Cardiac muscle cell (in vitro differentiated cells and primary cell): ENCODE measurements around the gene ZFP69. TPM values are rescaled to one million over a fixed set of nuclear protein-coding genes. Genes with fewer than 3 reads are reported as not detected.

ENCODE experiments used
- DNase-seq, 2 donors: peaks; one replicate each; pipeline versions ENCODE4 v3.0.0 to v3.0.0-alpha.2; 2010 to 2017; ENCODE audit warnings: low read depth in 1 of 2, low spot score in 1 of 2
- H3K27ac ChIP-seq: fragments of 200-600 bp; sonication (generic); 2 replicates; pipeline ENCODE4 v1.5.1; 2016
- H3K27me3 ChIP-seq: fragments of 200-600 bp; sonication (generic); 2 replicates; pipeline ENCODE4 v1.6.0; 2016; ENCODE audit warnings: control low read depth
- H3K36me3 ChIP-seq: fragments of 200-600 bp; sonication (generic); 2 replicates; pipeline ENCODE4 v1.5.1; 2016; ENCODE audit warnings: control low read depth
- H3K4me1 ChIP-seq: fragments of 200-600 bp; sonication (generic); 2 replicates; pipeline ENCODE4 v1.8.1; 2017; ENCODE audit warnings: low read depth, mild to moderate bottlenecking, mixed run types
- H3K4me3 ChIP-seq: fragments of 200-600 bp; sonication (generic); 2 replicates; pipeline ENCODE4 v1.5.1; 2016; ENCODE audit warnings: mild to moderate bottlenecking
- H3K9me3 ChIP-seq: fragments of 200-600 bp; sonication (generic); 2 replicates; pipeline ENCODE4 v1.5.1; 2017; ENCODE audit warnings: low read depth, mild to moderate bottlenecking, control low read depth
- CTCF ChIP-seq: IDR thresholded peaks from 2 replicates; pipeline ENCODE4 v1.5.1; 2012; ENCODE audit warnings: low read depth, mild to moderate bottlenecking, low read length
- polyA plus RNA-seq: library from polyadenylated mRNA; unstranded; fragments of >200 nt; fragmentation: Nextera tagmentation; extraction: Ambion mirVana; gene quantifications from 2 replicates; pipeline ENCODE4 v1.2.1, GENCODE V29; 2016
- total RNA-seq: library from RNA; depleted of rRNA; stranded (reverse); fragments of >200 nt; gene quantifications from 2 replicates; pipeline ENCODE4 v1.2.3, GENCODE V29; 2016

ZFP69 gene
- 2.9 and 4.9 TPM in 2 replicates for total RNA-seq
- polyA plus RNA-seq = 3.2 and 7.2 TPM in 2 replicates

GRCh38 chr1:40476924-40477677 is at the start of gene ZFP69:
TSS of gene ZFP69 (plus strand) at chr1:40477290. CDS start at chr1:40479362, 2,072 bp downstream.
- Histone ChIP-seq H3K27me3 (no peaks in the 10 kb centered on the region), H3K9me3 (no peaks in the 10 kb centered on the region), H3K27ac (peak within 1 kb of the TSS; percentile 38), H3K4me1 (no peaks in the 10 kb centered on the region), H3K4me3 (peak within 1 kb of the TSS; percentile 93), H3K36me3 (no peaks in the 10 kb centered on the region)
- peak; percentile 81 for DNase-seq
- no peak for TF ChIP-seq CTCF

GRCh38 chr1:40431385-40431784 is 45.7 kb upstream of the ZFP69 start:
- no peak for TF ChIP-seq CTCF

GRCh38 chr1:40432644-40433390 is 44.3 kb upstream of the ZFP69 start:
- Histone ChIP-seq H3K4me1 (no peaks in the 10 kb centered on the region), H3K9me3 (no peaks in the 10 kb centered on the region), H3K36me3 (no peaks in the 10 kb centered on the region), H3K27ac (no peak overlapping the region), H3K27me3 (no peaks in the 10 kb centered on the region), H3K4me3 (no peak overlapping the region)
- DNase-seq = peak in 1 of 2 donors; percentile 52
- TF ChIP-seq CTCF = no peak

More at GRCh38 chr1:40431385-40431784, 45.7 kb upstream of the ZFP69 start:
- H3K27ac ChIP-seq = no peak overlapping the region
- H3K4me3 ChIP-seq = no peak overlapping the region
- no peak for DNase-seq
- H3K36me3 ChIP-seq = no peaks in the 10 kb centered on the region
- H3K9me3 ChIP-seq = no peaks in the 10 kb centered on the region
- H3K4me1 ChIP-seq = no peaks in the 10 kb centered on the region
- no peaks in the 10 kb centered on the region for H3K27me3 ChIP-seq

- H3K4me1 ChIP-seq = no peaks in the 10 kb centered on the region
- TF ChIP-seq CTCF = no peak
- no peaks in the 10 kb centered on the region for H3K9me3 ChIP-seq
- peak in 1 of 2 donors; percentile 63 for DNase-seq
- H3K36me3 ChIP-seq = no peaks in the 10 kb centered on the region
- no peak overlapping the region for H3K27ac ChIP-seq
- H3K4me3 ChIP-seq = no peak overlapping the region
- H3K27me3 ChIP-seq = no peaks in the 10 kb centered on the region
Measured at GRCh38 chr1:40435471-40435870, 41.6 kb upstream of the ZFP69 start.

GRCh38 chr1:40435876-40436275 is 41.2 kb upstream of the ZFP69 start:
- DNase-seq = peak in 1 of 2 donors; percentile 33
- no peak for TF ChIP-seq CTCF
- Histone ChIP-seq H3K27ac (no peak overlapping the region), H3K4me3 (no peak overlapping the region), H3K9me3 (no peaks in the 10 kb centered on the region), H3K27me3 (no peaks in the 10 kb centered on the region), H3K4me1 (no peaks in the 10 kb centered on the region), H3K36me3 (no peaks in the 10 kb centered on the region)
